ENCODE results near the gene TC2N. TPM values are rescaled to one million over a fixed set of nuclear protein-coding genes. Genes with fewer than 3 reads are reported as not detected.

The TC2N gene
- total and polyA plus RNA-seq, 2 donors (not counting 3 experiments of a cell fraction or from before 2014, with no cell fraction given) = 0.40 TPM; not detected in 1

DNA sequence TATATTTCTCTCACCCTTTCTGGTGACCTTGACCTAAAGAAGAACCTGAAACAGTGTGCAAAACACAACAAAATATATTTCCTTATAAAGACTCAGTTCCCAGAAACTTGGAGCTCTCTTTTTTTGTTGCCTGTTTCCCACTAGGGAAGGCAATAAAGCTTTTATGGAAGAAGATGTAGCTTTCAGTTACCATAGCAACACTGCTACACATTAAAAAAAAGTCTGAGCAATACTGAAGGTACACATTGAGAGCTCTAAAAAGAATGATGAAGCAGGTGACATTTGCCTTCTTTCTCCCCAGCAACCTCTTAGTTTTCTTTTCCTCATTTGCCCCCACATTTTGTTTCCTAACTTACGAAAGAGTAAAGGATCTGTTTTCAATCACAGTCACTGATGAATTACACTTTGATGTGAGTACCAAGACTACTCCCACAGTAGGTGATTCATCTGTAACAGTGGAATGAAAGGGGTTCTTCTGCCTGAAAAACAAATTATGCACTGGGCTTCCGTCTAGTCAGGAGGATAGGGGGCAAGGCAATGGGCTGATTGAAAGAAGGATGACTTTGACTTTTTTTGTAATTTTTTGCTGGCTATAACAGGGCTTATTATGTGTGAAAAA, 134.4 kb downstream of the TC2N start:
- FAIRE-seq (no peak), DNase-seq (ENCODE audit: low read depth, low spot score) (no peak)
- BruUV-seq (replicated peaks) = no TSS peak
- no peaks in the 10 kb centered on the region for H4K20me1 ChIP-seq (replicated peaks; ENCODE audit: control insufficient read depth, extremely low read depth, insufficient read depth, low read length)
- TF ChIP-seq FOS (IDR thresholded peaks at IDR 0.05; ENCODE audit: borderline replicate concordance, insufficient read depth, low read length) (no peak), GATA2 (IDR thresholded peaks at IDR 0.05; ENCODE audit: insufficient read depth, insufficient read length, low read depth, low read length) (no peak), EZH2 (IDR thresholded peaks at IDR 0.05; ENCODE audit: borderline replicate concordance, low read depth, low read length, severe bottlenecking) (no peak), JUN (IDR thresholded peaks at IDR 0.05; ENCODE audit: borderline replicate concordance, insufficient read depth, insufficient read length, low read depth) (no peak), MYC (IDR thresholded peaks at IDR 0.05; ENCODE audit: low read depth, low read length) (no peak), CTCF (IDR thresholded peaks at IDR 0.05; ENCODE audit: extremely low read depth in 1 of 2, insufficient read depth in 1 of 2, low read depth in 1 of 2, low read length in 2 of 2) (no peak), POLR2AphosphoS5 (IDR thresholded peaks at IDR 0.05; ENCODE audit: insufficient read depth, low read depth, low read length) (no peak), POLR2A (IDR thresholded peaks at IDR 0.05; ENCODE audit: low read depth, low read length) (no peak), MAX (IDR thresholded peaks at IDR 0.05; ENCODE audit: insufficient read depth, insufficient read length) (no peak)
- no peaks in the 10 kb centered on the region for H3K9me3 ChIP-seq (replicated peaks; ENCODE audit: control insufficient read depth, insufficient read depth, low read length)
- dilution Hi-C loops (cut with MboI; ENCODE audit: extremely low pct_ligation_motif_present, low sequenced_read_pairs) = no loop called here
- no peak overlapping the region for H2AFZ ChIP-seq (ENCODE audit: low read depth, low read length)
- H3K27ac ChIP-seq (ENCODE audit: insufficient read depth, low read depth, low read length) = no peak overlapping the region
- no peaks in the 10 kb centered on the region for H3K36me3 ChIP-seq (ENCODE audit: control insufficient read depth in 2 of 2, extremely low read depth in 1 of 2, insufficient read depth in 2 of 2, low read length in 2 of 2)
- ChIA-PET CTCF (interaction anchor here (0.8 kb wide), 1 partner anchor 10 kb away, joined by 3 read pairs; no protein-coding TSS in a partner anchor), POLR2A (no interaction called here)
- intact Hi-C loops (cut with micrococcal nuclease) = no loop called here
- no peak overlapping the region for H3K4me2 ChIP-seq (ENCODE audit: insufficient read depth, low read length)
- H3K4me3 ChIP-seq (replicated peaks in 1 of 3; ENCODE audit: insufficient read depth in 1 of 3, low read depth in 1 of 3, low read length in 3 of 3) = no peak overlapping the region
- no peaks in the 10 kb centered on the region for H3K4me1 ChIP-seq (ENCODE audit: control insufficient read depth, extremely low read depth, insufficient read depth, low read length)
- H3K27me3 ChIP-seq (ENCODE audit: control insufficient read depth in 2 of 2, insufficient read depth in 2 of 2, low read length in 2 of 2) = peaks cover 0 to 3% of the 10 kb centered on the region in 2 experiments
- no peak overlapping the region for H3K9ac ChIP-seq (replicated peaks; ENCODE audit: extremely low read depth, insufficient read depth, low read length)
- H3K79me2 ChIP-seq (ENCODE audit: control insufficient read depth, insufficient read depth, low read length) = no peaks in the 10 kb centered on the region
- no peaks in the 10 kb centered on the region for H3K9me1 ChIP-seq (replicated peaks; ENCODE audit: control insufficient read depth, extremely low read depth, insufficient read depth, low read length)

Data from endothelial cell of umbilical vein (primary cell).